Subcutaneous adipose tissue (tissue), 4 donors: ENCODE data around the gene SZT2. TPM values are rescaled to one million over a fixed set of nuclear protein-coding genes. Genes with fewer than 3 reads are reported as not detected.

Source experiments
- total RNA-seq, 4 donors: library from RNA; depleted of rRNA; stranded (reverse); fragments of >200 nt; gene quantifications; one replicate each; pipeline ENCODE4 v1.1.0, GENCODE V29; 2016
- TF ChIP-seq, protein P1 (sequence below): fragments of 450-650 bp; IDR thresholded peaks from one replicate; pipeline ENCODE4 v1.5.1; 2016; ENCODE audit warnings: low read depth, mild to moderate bottlenecking, control low read depth, antibody characterized with exemption, moderate library complexity

The SZT2 gene
- total RNA-seq, 4 donors from 2014 or later = 27.1 to 62.7 (median 31.3) TPM

DNA sequence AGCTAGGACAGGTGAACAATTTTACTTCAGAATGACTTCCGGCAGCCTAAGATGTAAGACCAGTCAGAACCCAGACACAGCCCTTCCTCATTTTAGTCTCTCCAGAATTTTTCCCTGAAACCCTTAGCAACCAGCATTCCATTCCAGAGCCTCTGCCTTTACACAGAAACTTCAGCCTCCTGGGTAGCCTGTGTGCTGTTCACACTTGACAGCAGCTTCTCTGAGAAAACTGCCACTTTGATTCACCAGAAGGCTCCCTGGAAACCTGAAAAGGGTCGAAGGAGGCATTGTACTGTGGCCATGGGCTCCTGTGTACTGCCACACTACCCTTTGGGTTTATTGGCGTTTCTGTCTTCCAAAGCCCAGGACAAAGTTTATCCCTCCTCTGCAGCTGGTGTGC, 46.7 kb downstream of the SZT2 start:
- TF ChIP-seq, protein P1, sequence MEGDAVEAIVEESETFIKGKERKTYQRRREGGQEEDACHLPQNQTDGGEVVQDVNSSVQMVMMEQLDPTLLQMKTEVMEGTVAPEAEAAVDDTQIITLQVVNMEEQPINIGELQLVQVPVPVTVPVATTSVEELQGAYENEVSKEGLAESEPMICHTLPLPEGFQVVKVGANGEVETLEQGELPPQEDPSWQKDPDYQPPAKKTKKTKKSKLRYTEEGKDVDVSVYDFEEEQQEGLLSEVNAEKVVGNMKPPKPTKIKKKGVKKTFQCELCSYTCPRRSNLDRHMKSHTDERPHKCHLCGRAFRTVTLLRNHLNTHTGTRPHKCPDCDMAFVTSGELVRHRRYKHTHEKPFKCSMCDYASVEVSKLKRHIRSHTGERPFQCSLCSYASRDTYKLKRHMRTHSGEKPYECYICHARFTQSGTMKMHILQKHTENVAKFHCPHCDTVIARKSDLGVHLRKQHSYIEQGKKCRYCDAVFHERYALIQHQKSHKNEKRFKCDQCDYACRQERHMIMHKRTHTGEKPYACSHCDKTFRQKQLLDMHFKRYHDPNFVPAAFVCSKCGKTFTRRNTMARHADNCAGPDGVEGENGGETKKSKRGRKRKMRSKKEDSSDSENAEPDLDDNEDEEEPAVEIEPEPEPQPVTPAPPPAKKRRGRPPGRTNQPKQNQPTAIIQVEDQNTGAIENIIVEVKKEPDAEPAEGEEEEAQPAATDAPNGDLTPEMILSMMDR = no peak

DNA sequence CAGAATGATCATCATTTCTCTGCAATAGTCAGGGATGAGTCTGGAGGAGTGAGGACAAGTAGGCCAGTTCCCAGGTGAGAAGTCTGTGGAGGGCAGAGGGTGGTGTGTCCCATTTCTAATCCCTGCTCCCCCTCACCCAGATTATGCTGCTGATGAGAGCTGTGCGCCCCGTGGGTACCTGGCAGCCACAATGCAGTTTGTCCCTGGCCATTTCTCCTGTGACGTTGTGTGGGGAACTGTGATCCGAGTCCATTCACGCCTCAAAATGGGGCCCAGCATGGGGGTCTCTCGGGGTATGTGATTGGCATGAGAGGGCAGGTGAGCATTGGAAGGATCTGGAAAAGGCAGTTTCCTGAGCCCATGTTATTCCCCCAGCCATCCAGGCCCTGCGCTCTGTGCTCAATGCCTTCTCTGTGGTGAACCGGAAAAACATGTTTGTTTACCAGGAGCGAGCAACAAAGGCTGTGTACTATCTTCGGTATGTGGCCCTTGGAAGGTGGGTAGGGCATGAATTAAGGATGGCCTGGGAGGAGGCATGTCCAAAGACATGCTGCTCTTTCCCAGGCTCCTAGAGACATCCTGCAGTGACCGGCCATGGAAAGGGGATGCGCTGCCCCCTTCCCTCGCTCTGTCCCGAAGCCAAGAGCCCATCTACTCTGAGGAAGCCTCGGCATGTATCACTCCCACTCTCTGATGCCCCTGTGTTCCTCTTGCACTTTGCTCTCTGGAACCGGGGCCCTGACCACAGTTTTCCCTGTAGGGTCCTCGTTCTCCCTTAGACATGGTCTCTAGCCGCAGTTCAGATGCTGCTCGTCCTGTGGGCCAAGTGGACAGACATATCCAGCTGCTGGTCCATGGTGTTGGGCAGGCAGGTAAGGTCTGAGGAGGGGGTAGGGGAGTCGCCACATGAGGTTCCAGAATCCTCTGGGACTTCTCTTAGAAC, 47.6 kb downstream of the SZT2 start:
- TF ChIP-seq, protein P1 = no peak

DNA sequence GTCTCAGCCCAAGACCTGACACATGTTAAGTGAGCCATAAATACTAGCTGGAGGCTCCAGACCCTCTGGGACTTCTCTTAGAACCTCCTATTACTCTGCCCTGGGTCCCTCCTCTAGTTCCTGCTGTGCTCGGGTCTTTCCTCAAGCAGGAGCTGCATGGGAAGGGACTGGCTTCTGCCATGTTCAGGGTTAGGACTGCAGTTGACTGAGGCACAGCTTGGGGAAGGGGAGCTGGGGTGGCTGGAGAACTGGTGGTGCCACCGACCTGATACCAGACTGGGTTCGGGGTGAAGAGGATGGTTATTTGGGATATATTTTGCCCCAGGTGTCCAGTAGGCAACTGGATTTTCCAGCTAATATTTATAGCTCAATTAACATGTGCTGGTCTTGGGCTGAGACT, 48.3 kb downstream of the SZT2 start:
- TF ChIP-seq, protein P1 = no peak

DNA sequence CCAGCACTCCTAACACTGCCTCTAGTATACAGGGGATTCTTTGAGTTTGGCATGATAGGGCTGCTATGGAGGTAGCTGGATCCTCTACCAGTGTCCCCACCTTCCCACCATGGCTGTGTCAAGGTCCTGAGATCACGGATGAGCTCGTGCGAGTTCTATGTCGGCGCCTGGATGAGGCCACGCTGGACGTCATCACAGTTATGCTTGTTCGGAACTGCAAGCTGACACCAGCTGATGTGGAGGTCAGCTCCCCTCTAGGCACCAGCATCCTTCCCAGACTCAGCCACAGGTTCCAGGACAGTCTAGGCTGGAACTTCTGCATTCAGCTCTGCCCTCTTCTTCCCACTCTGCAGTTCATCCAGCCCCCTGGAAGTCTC, 48.9 kb downstream of the SZT2 start:
- TF ChIP-seq, protein P1 = no peak

DNA sequence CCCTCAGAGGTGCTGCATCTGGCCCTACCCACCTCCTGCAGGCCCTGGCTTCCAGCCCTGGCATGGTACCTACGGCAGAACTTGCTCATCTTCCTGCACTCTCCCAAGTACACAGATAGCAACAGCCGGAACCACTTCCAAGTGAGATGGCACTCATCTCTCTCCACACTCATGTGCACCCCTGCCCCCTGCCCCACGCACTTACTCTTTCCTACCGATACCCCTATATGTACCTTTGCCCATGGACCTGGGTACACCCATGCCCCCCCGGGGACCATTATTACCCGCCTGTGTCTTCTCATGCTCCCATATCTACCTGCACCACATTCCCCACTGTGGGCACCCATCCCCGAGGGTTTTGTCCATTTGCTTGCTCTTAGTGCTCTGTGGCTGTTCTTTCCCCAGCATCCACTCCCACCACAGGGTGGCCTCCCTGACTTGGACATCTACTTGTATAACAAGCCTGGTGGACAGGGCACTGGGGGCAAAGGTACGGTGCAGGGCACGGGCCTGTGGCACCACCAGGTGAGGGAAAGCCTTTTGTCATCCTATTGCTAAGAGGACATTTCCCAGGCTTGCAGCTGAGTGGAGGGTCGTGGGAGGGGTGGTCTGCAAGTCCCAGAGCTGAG, 49.4 kb downstream of the SZT2 start:
- TF ChIP-seq, protein P1 = no peak

DNA sequence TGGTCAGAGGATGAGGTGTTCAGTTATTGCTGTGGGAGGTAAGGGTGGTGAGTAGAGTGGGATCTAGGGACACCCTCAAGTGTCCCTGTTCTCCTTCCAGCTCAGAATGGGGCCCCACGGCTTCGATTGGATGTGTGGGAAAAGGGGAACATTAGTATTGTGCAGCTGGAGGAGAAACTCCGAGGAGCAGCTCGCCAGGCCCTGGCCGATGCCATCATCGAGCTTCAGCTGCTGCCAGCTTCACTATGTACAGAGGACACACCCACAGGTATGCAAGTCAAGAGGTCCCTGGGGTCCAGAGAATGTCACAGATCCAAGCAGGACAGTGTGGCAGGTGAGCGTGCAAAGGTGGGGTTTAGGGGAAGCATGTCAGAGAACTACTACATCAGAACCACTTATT, 50.1 kb downstream of the SZT2 start:
- TF ChIP-seq, protein P1 = no peak

DNA sequence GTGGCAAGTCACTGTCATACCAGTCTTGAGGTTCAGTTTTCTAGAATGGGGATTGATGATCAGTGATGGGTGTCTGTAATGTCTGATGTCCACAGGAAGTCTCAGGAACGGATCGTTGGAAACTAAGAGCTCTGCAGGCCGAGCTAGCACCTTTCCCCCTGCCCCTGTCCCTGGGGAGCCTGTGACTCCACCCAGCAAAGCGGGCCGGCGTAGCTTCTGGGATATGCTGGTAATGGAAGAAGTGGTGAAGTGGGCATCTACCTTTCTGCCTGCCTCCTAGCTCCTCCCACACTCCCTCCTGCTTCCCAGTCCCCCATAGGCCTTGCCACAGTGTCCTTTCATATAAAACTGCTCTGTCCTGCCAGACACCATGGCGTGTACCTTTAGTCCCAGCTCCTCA, 50.7 kb downstream of the SZT2 start:
- TF ChIP-seq, protein P1 = no peak
